K562 (cell line): ENCODE results near the gene ZNF865. TPM values are rescaled to one million over a fixed set of nuclear protein-coding genes. Genes with fewer than 3 reads are reported as not detected.

Experiments used
- BACH1 ChIP-seq: fragments of 200-800 bp; sonication (Bioruptor generic); IDR thresholded peaks from 2 replicates; pipeline ENCODE4 v1.6.1; 2016; ENCODE audit warnings: missing genetic modification characterization, missing compliant biosample characterization
- ETS2 ChIP-seq: IDR thresholded peaks from 2 replicates; pipeline ENCODE4 v1.6.1; 2016; ENCODE audit warnings: borderline replicate concordance, missing genetic modification characterization, mild to moderate bottlenecking, moderate library complexity, missing compliant biosample characterization; ENCODE audit not compliant: poor library complexity, severe bottlenecking
- HNRNPK ChIP-seq: fragments of 200-400 bp; formaldehyde crosslinking; IDR thresholded peaks from one replicate; pipeline ENCODE4 v1.6.1; 2018; ENCODE audit warnings: mild to moderate bottlenecking, low read depth, low read length; ENCODE audit not compliant: poor library complexity, severe bottlenecking
- HNRNPL ChIP-seq: fragments of 200-400 bp; formaldehyde crosslinking; IDR thresholded peaks from 2 replicates; pipeline ENCODE4 v1.6.1; 2017; ENCODE audit warnings: low read depth, mild to moderate bottlenecking, low read length
- OTX1 ChIP-seq: fragments of 450-650 bp; formaldehyde crosslinking; IDR thresholded peaks from 2 replicates; pipeline ENCODE4 v1.4.0; 2022; ENCODE audit warnings: mild to moderate bottlenecking
- RBBP5 ChIP-seq: fragments of 200-600 bp; sonication (generic); IDR thresholded peaks from 2 replicates; pipeline ENCODE4 v1.6.1; 2012; ENCODE audit warnings: borderline replicate concordance, mild to moderate bottlenecking, low read length, control low read depth, inconsistent platforms; ENCODE audit not compliant: insufficient read depth, poor library complexity, severe bottlenecking
- SUPT5H ChIP-seq: fragments of 450-650 bp; IDR thresholded peaks from 2 replicates; pipeline ENCODE4 v1.6.1; 2016
- ZC3H4 ChIP-seq: sonication (generic); formaldehyde crosslinking; IDR thresholded peaks from 2 replicates; pipeline ENCODE4 v1.9.0; 2021; ENCODE audit warnings: missing genetic modification reagents, borderline replicate concordance
- ZEB2 ChIP-seq: fragments of 450-650 bp; IDR thresholded peaks from 2 replicates; pipeline ENCODE4 v1.6.1; 2016
- ZKSCAN8 ChIP-seq: fragments of 200-800 bp; sonication (Bioruptor generic); IDR thresholded peaks from 2 replicates; pipeline ENCODE4 v1.6.1; 2016; ENCODE audit warnings: missing genetic modification characterization, missing compliant biosample characterization
- ZNF263 ChIP-seq: sonication (generic); formaldehyde crosslinking; IDR thresholded peaks from 2 replicates; pipeline ENCODE4 v1.8.0; 2022; ENCODE audit warnings: mild to moderate bottlenecking, missing genetic modification reagents, borderline replicate concordance
- ZNF583 ChIP-seq: fragments of 250-450 bp; sonication (Bioruptor Pico); IDR thresholded peaks from 2 replicates; pipeline ENCODE4 v1.4.0; 2020
- ZNF780A ChIP-seq: fragments of 250-450 bp; sonication (Bioruptor Pico); IDR thresholded peaks from 2 replicates; pipeline ENCODE4 v1.5.0; 2021; ENCODE audit warnings: mild to moderate bottlenecking
- polyA plus RNA-seq, 8 experiments: library from polyadenylated mRNA; depleted of rRNA in 4 of 8; stranded (reverse) in 5 of 8; unstranded in 3 of 8; fragments of >200 nt; fragmentation: Nextera tagmentation in 2 of 8; fragmentation: Illumina TruSeq in 1 of 8; extraction: Ambion mirVana in 2 of 8; extraction: Trizol in 1 of 8; gene quantifications; 2 replicates each; pipeline versions ENCODE4 v1.2.1 to v1.2.3, GENCODE V29; 2011 to 2014; ENCODE audit warnings: inconsistent platforms in 1 of 8, missing spikeins in 1 of 8
- total RNA-seq, 7 experiments: library from RNA; depleted of rRNA in 6 of 7; stranded (reverse); fragments of >200 nt in 6 of 7; fragmentation: Illumina TruSeq in 2 of 7; extraction: Trizol in 2 of 7; gene quantifications; 2 replicates each; pipeline versions ENCODE4 v1.2.1 to v1.2.3, GENCODE V29; 2011 to 2021; ENCODE audit warnings: low replicate concordance in 1 of 7
- TF ChIP-seq, protein P1 (sequence below): sonication (generic); formaldehyde crosslinking; IDR thresholded peaks from 2 replicates; pipeline ENCODE4 v1.8.1; 2022; ENCODE audit warnings: missing genetic modification reagents
- TF ChIP-seq, protein P2 (sequence below), 2 experiments: fragments of 450-650 bp; IDR thresholded peaks; 2 replicates each; pipeline ENCODE4 v1.6.1; 2016
- TF ChIP-seq, protein P3 (sequence below): fragments of 250-450 bp; sonication (Bioruptor Pico); IDR thresholded peaks from 2 replicates; pipeline ENCODE4 v1.4.0; 2020; ENCODE audit warnings: mild to moderate bottlenecking, moderate library complexity
- TF ChIP-seq, protein P4 (sequence below): fragments of 250-450 bp; sonication (Bioruptor Pico); IDR thresholded peaks from 2 replicates; pipeline ENCODE4 v1.8.0; 2022; ENCODE audit warnings: inconsistent platforms, mild to moderate bottlenecking, moderate library complexity, borderline replicate concordance
- TF ChIP-seq, protein P5 (sequence below), 2 experiments: fragments of 450-650 bp; conservative IDR thresholded peaks; 2 replicates each; pipeline ENCODE4 v1.6.1; 2017; ENCODE audit warnings: mild to moderate bottlenecking in 2 of 2, moderate library complexity in 2 of 2

Gene ZNF865
- total and polyA plus RNA-seq, 9 of the 15 experiments (the other 6 are each of a cell fraction or from before 2014, with no cell fraction given) = 0.40 to 18.8 (median 1.6) TPM; not detected in 2

DNA sequence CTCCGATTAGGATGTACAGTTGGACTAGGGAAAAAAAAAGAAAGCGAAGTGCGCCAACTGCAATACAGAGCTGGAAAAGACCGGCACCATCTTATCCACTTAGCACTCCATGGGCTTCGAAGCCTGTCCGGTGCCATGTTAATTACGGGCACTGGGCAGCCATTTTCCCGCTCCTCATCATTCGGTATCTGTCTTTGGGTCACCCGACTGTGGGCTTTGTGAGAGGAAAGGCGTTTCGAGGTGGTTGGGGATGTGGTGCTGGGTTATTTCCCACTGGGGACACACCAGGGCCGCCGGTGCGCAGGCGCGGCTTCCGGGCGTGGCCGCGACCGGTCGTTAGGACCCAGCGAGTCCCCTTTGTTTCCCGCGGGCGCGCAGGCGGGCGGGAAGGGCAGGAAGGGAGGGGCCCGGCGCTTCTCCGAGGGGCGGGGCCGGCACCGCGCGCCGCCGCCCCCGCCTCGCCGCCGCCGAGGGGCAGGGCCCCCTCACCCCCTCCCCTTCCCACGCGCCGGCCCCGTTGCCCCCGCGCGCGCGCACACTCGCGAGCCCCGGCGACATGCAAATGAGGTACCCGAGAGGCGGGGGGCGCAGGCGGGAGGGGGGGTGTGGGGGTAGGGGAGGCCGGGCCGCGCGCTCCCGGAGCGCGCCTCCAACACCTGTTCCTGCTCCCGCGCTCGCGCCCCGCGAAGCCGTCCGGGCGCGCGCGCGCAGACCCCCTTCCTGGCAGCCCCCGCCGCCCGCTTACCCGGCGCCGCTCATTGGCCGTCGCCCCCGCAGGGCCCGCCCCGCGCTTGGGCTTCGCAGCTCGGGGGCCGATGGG is 5.4 kb upstream of the ZNF865 start, which contains the start of gene ZNF524 (continued):
- peak; percentile 50 for TF ChIP-seq RBBP5
- no peak for TF ChIP-seq HNRNPK
- TF ChIP-seq, protein P1, sequence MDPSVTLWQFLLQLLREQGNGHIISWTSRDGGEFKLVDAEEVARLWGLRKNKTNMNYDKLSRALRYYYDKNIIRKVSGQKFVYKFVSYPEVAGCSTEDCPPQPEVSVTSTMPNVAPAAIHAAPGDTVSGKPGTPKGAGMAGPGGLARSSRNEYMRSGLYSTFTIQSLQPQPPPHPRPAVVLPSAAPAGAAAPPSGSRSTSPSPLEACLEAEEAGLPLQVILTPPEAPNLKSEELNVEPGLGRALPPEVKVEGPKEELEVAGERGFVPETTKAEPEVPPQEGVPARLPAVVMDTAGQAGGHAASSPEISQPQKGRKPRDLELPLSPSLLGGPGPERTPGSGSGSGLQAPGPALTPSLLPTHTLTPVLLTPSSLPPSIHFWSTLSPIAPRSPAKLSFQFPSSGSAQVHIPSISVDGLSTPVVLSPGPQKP (CRISPR knock-in tag) = no peak
- TF ChIP-seq ZNF780A = no peak
- peak; percentile 5 for TF ChIP-seq SUPT5H
- TF ChIP-seq, protein P2, sequence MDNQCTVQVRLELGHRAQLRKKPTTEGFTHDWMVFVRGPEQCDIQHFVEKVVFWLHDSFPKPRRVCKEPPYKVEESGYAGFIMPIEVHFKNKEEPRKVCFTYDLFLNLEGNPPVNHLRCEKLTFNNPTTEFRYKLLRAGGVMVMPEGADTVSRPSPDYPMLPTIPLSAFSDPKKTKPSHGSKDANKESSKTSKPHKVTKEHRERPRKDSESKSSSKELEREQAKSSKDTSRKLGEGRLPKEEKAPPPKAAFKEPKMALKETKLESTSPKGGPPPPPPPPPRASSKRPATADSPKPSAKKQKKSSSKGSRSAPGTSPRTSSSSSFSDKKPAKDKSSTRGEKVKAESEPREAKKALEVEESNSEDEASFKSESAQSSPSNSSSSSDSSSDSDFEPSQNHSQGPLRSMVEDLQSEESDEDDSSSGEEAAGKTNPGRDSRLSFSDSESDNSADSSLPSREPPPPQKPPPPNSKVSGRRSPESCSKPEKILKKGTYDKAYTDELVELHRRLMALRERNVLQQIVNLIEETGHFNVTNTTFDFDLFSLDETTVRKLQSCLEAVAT (IDR thresholded peaks at IDR 0.05) = peak in 1 of 2 experiments; percentile 90; a peak in 2 of 4 replicates
- no peak for TF ChIP-seq ZNF263 (CRISPR knock-in tag)
- TF ChIP-seq, protein P3, sequence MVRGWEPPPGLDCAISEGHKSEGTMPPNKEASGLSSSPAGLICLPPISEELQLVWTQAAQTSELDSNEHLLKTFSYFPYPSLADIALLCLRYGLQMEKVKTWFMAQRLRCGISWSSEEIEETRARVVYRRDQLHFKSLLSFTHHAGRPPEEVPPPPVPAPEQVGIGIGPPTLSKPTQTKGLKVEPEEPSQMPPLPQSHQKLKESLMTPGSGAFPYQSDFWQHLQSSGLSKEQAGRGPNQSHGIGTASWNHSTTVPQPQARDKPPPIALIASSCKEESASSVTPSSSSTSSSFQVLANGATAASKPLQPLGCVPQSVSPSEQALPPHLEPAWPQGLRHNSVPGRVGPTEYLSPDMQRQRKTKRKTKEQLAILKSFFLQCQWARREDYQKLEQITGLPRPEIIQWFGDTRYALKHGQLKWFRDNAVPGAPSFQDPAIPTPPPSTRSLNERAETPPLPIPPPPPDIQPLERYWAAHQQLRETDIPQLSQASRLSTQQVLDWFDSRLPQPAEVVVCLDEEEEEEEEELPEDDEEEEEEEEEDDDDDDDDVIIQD (CRISPR knock-in tag) = no peak
- no peak; the same call in 1 of the 2 replicates for TF ChIP-seq BACH1 (tag)
- TF ChIP-seq, protein P4, sequence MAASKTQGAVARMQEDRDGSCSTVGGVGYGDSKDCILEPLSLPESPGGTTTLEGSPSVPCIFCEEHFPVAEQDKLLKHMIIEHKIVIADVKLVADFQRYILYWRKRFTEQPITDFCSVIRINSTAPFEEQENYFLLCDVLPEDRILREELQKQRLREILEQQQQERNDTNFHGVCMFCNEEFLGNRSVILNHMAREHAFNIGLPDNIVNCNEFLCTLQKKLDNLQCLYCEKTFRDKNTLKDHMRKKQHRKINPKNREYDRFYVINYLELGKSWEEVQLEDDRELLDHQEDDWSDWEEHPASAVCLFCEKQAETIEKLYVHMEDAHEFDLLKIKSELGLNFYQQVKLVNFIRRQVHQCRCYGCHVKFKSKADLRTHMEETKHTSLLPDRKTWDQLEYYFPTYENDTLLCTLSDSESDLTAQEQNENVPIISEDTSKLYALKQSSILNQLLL (CRISPR knock-in tag) = no peak
- TF ChIP-seq ZNF583 (CRISPR knock-in tag) = 0 out of 2 replicates have a peak, but pooled peaks have one; percentile 45
- no peak for TF ChIP-seq HNRNPL
- TF ChIP-seq ETS2 = no peak
- peak; percentile 87 for TF ChIP-seq ZKSCAN8 (CRISPR knock-in tag)
- TF ChIP-seq OTX1 = peak; percentile 69; the same call in 1 of the 2 replicates
- TF ChIP-seq, protein P5, sequence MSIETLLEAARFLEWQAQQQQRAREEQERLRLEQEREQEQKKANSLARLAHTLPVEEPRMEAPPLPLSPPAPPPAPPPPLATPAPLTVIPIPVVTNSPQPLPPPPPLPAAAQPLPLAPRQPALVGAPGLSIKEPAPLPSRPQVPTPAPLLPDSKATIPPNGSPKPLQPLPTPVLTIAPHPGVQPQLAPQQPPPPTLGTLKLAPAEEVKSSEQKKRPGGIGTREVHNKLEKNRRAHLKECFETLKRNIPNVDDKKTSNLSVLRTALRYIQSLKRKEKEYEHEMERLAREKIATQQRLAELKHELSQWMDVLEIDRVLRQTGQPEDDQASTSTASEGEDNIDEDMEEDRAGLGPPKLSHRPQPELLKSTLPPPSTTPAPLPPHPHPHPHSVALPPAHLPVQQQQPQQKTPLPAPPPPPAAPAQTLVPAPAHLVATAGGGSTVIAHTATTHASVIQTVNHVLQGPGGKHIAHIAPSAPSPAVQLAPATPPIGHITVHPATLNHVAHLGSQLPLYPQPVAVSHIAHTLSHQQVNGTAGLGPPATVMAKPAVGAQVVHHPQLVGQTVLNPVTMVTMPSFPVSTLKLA (conservative IDR thresholded peaks at IDR 0.05) = peak; percentile 39 to 60
- TF ChIP-seq ZC3H4 (CRISPR knock-in tag) = no peak
- no peak for TF ChIP-seq ZEB2
